PFSK-1 (cell line): ENCODE data around the gene WDR59.

Source experiments
- FOXP2 ChIP-seq: optimal IDR thresholded peaks from 2 replicates; pipeline ENCODE3; 2011; ENCODE audit warnings: borderline replicate concordance, control low read depth, inconsistent platforms; ENCODE audit not compliant: insufficient read depth; ENCODE audit errors: extremely low read length, extremely low read depth
- POLR2AphosphoS5 ChIP-seq: IDR thresholded peaks from 2 replicates; pipeline ENCODE4 v1.6.1; 2012; ENCODE audit warnings: low read depth, mild to moderate bottlenecking, control low read depth, low read length, moderate library complexity
- REST ChIP-seq, 2 experiments: IDR thresholded peaks; 2 replicates each; pipeline versions ENCODE4 v1.6.1 to v1.8.0; 2011 to 2012; ENCODE audit warnings: low read depth in 2 of 2, low read length in 2 of 2, control low read depth in 1 of 2, inconsistent platforms in 1 of 2, mild to moderate bottlenecking in 1 of 2, moderate library complexity in 1 of 2; ENCODE audit not compliant: insufficient read depth in 1 of 2
- SIN3A ChIP-seq: IDR thresholded peaks from 2 replicates; pipeline ENCODE4 v1.6.1; 2012; ENCODE audit warnings: mild to moderate bottlenecking, low read length, moderate library complexity, borderline replicate concordance; ENCODE audit not compliant: insufficient read depth
- TAF1 ChIP-seq: IDR thresholded peaks from 2 replicates; pipeline ENCODE4 v1.6.1; 2012; ENCODE audit warnings: low read length, control low read depth, borderline replicate concordance; ENCODE audit not compliant: insufficient read depth

The WDR59 gene

GRCh38 chr16:74865922-74866598 lies 118.9 kb downstream of the WDR59 start:
- no peak for TF ChIP-seq REST (IDR thresholded peaks at IDR 0.05; ENCODE audit: insufficient read depth in 1 of 2, low read depth in 2 of 2, low read length in 2 of 2)
- no peak for TF ChIP-seq SIN3A
- TF ChIP-seq FOXP2: no peak
- TF ChIP-seq POLR2AphosphoS5: no peak
- no peak for TF ChIP-seq TAF1

GRCh38 chr16:74862743-74863244 lies 122.1 kb downstream of the WDR59 start:
- no peak for TF ChIP-seq SIN3A
- no peak for TF ChIP-seq TAF1
- no peak for TF ChIP-seq FOXP2

GRCh38 chr16:74852500-74852875 lies 132.4 kb downstream of the WDR59 start:
- no peak for TF ChIP-seq POLR2AphosphoS5
- no peak for TF ChIP-seq FOXP2
- no peak for TF ChIP-seq TAF1
- TF ChIP-seq REST (IDR thresholded peaks at IDR 0.05; ENCODE audit: insufficient read depth in 1 of 2, low read depth in 2 of 2, low read length in 2 of 2): no peak
- TF ChIP-seq SIN3A: no peak

GRCh38 chr16:74850027-74850426 lies 134.9 kb downstream of the WDR59 start:
- TF ChIP-seq POLR2AphosphoS5: no peak
- TF ChIP-seq TAF1: no peak

GRCh38 chr16:74847202-74847601 lies 137.7 kb downstream of the WDR59 start:
- TF ChIP-seq POLR2AphosphoS5 (no peak), FOXP2 (no peak), SIN3A (no peak), TAF1 (no peak), REST (IDR thresholded peaks at IDR 0.05; ENCODE audit: insufficient read depth in 1 of 2, low read depth in 2 of 2, low read length in 2 of 2) (no peak)

- TF ChIP-seq REST (IDR thresholded peaks at IDR 0.05; ENCODE audit: insufficient read depth in 1 of 2, low read depth in 2 of 2, low read length in 2 of 2) (no peak), POLR2AphosphoS5 (no peak), TAF1 (no peak), FOXP2 (no peak), SIN3A (no peak)
Observed at GRCh38 chr16:74846714-74847113, 138.2 kb downstream of the WDR59 start.
